ENCODE measurements around the gene ADAMTS14.
"Not testable (repeated sequence)": the region's sequence is repeated elsewhere in the genome, so short reads cannot be mapped to it uniquely, and the experiment has no call there.

Gene ADAMTS14

GRCh38 chr10:70672165-70673042 is at the start of gene ADAMTS14:
ADAMTS14 (plus strand) TSS chr10:70672506; CDS start chr10:70672803, 297 bp downstream.
- DNase-seq (ENCODE audit: low spot score): peak; percentile 7

GRCh38 chr10:70622541-70622940 is 49.8 kb upstream of the ADAMTS14 start:
- no peak for DNase-seq (ENCODE audit: low spot score)

- no peak for DNase-seq (ENCODE audit: low spot score)
Measured at GRCh38 chr10:70622981-70623844, 49.1 kb upstream of the ADAMTS14 start.

GRCh38 chr10:70626056-70626455 is 46.2 kb upstream of the ADAMTS14 start:
- no peak for DNase-seq (ENCODE audit: low spot score)

- no peak for DNase-seq (ENCODE audit: low spot score)
Measured at GRCh38 chr10:70629338-70629737, 43.0 kb upstream of the ADAMTS14 start.

GRCh38 chr10:70631735-70632134 is 40.6 kb upstream of the ADAMTS14 start:
- not testable (repeated sequence) for DNase-seq (ENCODE audit: low spot score)

GRCh38 chr10:70634011-70634410 is 38.3 kb upstream of the ADAMTS14 start:
- no peak for DNase-seq (ENCODE audit: low spot score)

GRCh38 chr10:70634515-70634914 is 37.8 kb upstream of the ADAMTS14 start:
- not testable (repeated sequence) for DNase-seq (ENCODE audit: low spot score)

- not testable (repeated sequence) for DNase-seq (ENCODE audit: low spot score)
Measured at GRCh38 chr10:70639640-70640383, 32.5 kb upstream of the ADAMTS14 start.

- DNase-seq (ENCODE audit: low spot score): not testable (repeated sequence)
Measured at GRCh38 chr10:70643272-70643671, 29.0 kb upstream of the ADAMTS14 start.

GRCh38 chr10:70644959-70645358 is 27.3 kb upstream of the ADAMTS14 start:
- not testable (repeated sequence) for DNase-seq (ENCODE audit: low spot score)

GRCh38 chr10:70647086-70647485 is 25.2 kb upstream of the ADAMTS14 start:
- no peak for DNase-seq (ENCODE audit: low spot score)

GRCh38 chr10:70648427-70648826 is 23.9 kb upstream of the ADAMTS14 start:
- DNase-seq (ENCODE audit: low spot score): no peak

- DNase-seq (ENCODE audit: low spot score): no peak
Measured at GRCh38 chr10:70649526-70649925, 22.8 kb upstream of the ADAMTS14 start.

GRCh38 chr10:70650104-70650503 is 22.2 kb upstream of the ADAMTS14 start:
- no peak for DNase-seq (ENCODE audit: low spot score)

GRCh38 chr10:70650718-70651117 is 21.6 kb upstream of the ADAMTS14 start:
- DNase-seq (ENCODE audit: low spot score): no peak

GRCh38 chr10:70651661-70652060 is 20.6 kb upstream of the ADAMTS14 start:
- no peak for DNase-seq (ENCODE audit: low spot score)

GRCh38 chr10:70652761-70653657 is 19.3 kb upstream of the ADAMTS14 start:
- DNase-seq (ENCODE audit: low spot score): no peak

- DNase-seq (ENCODE audit: low spot score): no peak
Measured at GRCh38 chr10:70655316-70655715, 17.0 kb upstream of the ADAMTS14 start.

- peak; percentile 72 for DNase-seq (ENCODE audit: low spot score)
Measured at GRCh38 chr10:70656489-70656888, 15.8 kb upstream of the ADAMTS14 start.

GRCh38 chr10:70657041-70657440 is 15.3 kb upstream of the ADAMTS14 start:
- DNase-seq (ENCODE audit: low spot score): no peak

Measured in kidney capillary endothelial cell (primary cell).